GM18526 (cell line): ENCODE data around the gene TBC1D7.

Experiments
- POLR2A ChIP-seq: IDR thresholded peaks from 3 replicates; pipeline ENCODE4 v1.6.1; 2011; ENCODE audit not compliant: insufficient read length; ENCODE audit errors: extremely low read depth

Gene TBC1D7

DNA sequence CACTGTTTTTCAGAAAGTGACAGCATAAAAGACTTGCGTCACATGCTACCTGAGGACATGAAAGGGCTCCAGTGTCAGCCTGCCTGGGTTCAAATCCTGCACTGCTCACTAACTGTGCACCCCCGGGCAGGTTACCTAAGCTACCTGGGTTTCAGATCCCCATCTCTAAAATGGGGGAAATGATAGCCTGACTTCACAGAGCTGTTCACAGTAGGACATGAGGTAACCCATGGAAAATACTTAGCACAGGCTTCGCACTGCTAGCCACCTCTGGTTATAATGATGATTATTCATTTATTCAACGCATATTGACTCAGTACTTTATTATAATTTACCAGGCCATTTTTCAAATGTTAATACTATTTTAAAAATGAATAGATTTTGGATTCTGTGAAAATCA is 23.0 kb downstream of the TBC1D7 start:
- no peak for TF ChIP-seq POLR2A

DNA sequence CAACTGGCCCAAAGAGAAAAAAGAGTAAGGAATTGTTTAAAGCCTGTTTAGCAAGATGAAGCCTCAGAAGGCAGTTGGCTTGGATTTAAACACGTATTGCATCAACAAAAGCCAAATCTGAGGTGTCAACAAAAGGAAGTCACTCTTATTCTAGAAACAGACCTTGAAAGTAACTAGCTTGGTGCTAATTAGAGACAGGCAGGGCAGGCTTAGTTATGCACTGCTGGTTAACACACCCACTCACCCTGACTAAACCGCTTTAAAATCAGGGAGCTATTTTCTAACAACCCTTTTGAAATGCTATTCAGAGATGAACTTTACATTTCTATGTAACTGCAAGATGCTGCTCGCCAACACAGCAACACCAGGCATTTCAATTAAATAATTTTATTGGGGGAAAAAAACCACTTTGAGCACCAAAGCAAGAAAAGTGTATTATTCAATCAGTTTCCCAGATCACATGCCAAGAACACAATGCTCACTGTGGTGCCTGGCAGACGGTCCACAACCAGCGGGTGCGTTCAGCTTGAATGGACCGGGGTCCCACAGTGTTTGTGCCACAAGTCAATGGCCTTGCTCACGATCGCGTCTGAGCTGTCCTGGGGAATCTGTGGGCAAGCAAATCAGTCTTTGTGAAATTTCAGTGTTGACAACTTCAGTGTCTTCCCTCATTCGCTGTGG is 23.6 kb downstream of the TBC1D7 start:
- TF ChIP-seq POLR2A, result no peak

DNA sequence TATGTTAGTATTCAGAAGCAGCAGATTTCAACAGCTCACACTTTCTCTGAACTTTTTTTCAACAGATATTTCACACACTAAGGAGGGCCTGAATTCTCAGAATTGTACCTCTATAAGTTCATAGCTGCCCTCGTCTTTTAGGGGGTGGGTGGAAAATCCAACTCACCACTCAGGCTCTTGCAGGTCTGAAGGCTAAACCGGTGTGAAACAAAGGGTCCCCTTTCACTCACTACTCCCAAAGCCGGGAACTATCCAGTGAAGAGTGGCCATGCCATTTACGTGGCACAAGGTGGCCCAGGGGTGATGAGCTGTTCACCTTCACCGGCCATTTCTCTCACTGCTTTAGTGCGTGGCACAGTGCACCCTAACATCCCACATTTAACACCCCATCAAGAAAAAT is 24.2 kb downstream of the TBC1D7 start:
- TF ChIP-seq POLR2A, result no peak

DNA sequence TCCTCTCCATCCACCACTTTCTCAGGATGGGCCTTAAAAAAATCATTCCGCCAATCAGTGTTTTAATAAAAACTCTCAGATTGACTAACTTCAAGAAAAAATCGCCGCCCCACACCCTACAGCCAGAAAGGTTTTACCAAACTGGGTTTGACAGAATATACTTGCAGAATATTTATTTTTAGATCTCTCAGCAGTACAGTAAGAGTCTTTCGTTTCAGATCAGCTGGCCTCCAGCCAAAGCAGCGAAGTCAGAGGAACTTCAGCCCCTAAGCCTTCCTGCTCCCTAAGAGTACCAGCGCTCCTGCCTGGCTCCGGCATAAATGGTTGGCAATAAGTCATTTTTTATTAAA is 24.7 kb downstream of the TBC1D7 start:
- no peak for TF ChIP-seq POLR2A

DNA sequence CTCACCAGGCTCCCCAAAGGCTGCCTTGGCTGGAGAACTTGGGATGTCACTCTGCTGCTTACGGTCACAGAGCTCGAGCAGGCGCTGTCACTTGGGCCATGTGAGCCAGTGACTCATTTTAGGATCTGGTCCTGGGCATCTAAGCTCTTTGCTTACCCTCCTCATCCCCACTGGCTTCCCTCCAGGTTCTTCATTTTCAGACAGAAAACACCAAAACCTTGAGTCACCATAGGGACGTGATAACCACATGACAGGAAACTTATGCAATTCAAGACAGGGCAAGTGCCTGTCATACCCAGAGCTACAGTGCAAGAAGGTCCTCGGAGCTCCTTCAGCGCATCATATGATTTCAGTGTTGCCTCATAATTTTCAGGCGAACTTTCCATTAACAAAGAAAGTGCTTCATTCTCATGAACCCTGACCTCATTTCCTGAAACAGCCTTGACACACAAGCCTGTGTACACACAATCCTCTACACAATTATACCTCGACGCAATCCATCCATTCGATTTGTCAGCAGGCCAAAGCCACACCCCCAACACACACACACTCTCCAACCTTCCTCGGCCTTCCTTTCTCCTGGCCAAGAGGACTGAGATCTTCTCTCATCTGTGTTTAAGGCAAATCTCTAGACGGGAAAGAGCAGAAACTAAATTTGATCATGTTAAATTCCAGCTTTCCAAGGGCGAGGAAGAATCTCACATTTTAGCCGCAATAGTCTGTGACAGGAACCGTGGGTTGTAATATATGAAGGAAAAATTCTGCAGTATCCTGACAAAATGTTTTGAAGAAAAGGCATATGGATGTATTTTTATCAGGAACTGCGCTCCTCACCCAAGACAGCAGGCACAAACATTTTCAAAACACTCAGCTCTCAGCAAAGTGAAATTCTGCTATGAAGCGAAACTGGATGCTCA is 25.3 kb downstream of the TBC1D7 start:
- no peak for TF ChIP-seq POLR2A

DNA sequence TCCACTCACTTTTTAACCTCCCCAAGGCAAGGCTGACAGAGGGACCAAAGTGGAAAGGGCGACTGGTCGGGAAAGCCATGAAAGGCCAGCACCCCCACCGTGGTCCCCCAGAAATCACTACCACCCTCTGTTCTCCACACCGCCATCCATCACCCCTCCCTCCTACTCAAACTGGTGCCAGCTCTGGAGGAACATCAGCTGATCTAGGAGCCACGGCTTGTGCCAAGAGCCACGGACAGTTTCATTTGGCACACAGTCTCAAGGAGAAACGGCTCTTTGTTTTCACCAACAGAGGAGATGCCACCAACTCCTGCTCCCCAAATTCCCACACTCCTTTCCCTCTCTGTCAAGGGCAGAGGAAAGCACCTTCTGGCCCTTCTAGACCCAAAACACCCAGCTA is 26.0 kb downstream of the TBC1D7 start:
- TF ChIP-seq POLR2A, result no peak

DNA sequence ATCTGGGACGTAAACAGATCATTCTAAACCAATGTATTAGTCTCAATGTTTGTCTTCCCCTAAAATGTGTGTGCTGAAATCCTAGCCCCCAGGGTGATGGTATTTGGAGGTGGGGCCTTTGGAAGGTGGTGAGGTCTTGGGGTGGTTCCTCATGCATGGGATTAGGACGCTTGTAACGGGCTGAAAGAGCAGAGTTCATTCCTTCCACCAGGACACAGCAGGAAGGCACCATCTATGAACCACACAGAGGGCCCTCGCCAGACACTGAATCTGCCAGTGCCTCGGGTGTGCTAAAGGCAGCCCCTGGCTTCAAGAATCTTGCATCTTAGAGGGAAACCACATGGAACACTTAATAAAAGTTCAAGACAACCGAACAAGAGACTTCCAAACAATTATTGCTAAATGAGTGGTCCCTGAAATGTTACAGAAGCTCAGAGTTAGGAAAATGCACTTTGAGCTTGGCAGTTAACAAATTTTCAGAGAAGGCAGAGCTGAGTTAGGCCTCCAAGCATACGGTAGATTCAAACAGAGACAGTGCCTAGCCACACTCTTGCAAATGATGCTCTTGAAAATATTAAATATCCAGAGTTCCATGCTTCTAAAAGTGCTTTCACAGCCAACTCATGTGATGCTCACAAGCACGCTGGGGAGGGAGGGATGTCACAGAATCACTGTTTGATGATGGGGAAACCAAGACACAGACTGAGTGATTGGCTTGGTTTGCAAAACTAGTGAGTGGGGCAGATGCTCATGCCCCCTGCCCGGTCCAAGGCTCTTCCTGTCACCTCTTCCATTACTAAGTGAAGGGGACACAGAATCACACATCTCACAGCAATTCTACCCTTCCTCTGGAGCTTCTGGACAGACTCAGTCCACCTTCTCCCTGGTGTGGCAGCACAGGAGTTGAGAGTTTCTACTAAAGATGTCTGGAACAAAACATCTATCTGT is 27.4 kb downstream of the TBC1D7 start:
- no peak for TF ChIP-seq POLR2A

DNA sequence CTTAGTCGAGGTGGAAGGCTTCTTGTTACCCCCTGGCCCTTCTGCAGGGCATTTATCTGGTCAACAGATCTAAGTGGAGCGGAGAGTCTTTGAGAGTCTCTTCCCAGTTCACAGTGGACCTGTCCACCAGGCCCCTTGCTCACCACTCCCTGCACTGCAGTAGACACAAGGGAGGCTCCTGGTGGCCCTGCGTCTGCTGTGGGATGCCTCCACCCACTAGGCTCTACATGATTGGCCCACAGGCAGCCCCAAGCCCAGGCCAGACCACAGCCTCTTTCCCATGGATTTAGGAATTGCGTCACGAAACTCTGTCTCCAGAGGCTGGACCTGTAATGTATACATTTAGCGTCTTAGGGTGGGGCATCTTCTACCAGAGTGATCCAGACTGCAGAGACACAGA is 28.4 kb downstream of the TBC1D7 start:
- no peak for TF ChIP-seq POLR2A

DNA sequence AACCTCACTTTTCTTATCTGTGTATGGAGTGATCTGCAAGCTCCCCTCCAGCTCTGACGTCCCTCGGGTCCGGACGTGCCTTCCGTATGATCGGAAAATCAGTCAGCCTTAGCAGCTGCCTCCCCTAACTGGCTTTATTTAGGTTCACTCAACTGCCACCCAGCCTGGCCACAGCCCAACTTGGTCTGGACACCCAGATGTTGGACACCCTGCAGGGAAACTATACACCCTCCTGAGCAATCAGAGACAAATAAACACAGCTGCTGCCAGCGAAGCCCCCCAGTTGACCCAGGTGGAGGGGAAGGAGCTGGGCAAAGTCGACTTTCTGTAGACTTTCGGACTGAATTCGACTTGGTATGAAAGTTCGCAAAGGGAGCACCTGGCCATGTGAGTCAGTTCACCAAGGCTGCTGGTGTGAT is 28.9 kb downstream of the TBC1D7 start:
- no peak for TF ChIP-seq POLR2A

DNA sequence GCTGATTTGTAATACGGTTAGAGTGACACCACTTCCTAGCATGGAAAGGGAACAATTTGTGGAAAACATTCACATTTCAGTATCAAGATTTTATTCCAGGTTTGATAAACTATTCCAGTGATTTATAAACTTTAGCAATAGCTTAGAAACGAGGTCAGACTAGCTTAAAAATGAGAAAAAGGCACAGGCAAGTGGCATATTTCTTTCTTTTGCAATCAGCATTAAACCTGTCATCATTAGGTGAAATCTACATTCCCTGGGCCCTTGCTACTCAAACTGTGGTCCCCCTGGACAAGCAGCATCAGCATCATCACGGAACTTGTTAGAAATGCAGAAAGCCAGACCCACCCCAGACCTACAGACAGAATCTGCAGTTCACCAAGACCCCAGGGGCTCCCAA is 29.9 kb downstream of the TBC1D7 start:
- no peak for TF ChIP-seq POLR2A

DNA sequence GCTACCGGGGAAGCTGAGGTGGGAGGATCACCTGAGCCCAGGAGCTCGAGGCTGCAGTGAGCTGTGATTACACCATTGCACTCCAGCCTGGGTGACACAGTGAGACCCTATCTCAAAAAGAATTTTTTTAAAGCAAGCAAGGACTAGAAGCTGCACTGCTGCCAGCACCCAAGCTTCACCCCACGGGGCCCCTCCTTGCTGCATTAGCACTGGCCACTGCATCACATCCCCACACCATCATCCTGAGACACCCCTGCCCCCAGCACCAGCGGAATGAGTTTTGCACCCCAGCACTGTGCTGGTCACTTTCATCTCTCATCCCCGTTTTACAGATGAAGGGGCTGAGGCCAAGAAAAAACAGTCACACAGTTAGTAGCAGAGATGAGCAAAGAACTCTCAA is 30.9 kb downstream of the TBC1D7 start:
- TF ChIP-seq POLR2A, result no peak

DNA sequence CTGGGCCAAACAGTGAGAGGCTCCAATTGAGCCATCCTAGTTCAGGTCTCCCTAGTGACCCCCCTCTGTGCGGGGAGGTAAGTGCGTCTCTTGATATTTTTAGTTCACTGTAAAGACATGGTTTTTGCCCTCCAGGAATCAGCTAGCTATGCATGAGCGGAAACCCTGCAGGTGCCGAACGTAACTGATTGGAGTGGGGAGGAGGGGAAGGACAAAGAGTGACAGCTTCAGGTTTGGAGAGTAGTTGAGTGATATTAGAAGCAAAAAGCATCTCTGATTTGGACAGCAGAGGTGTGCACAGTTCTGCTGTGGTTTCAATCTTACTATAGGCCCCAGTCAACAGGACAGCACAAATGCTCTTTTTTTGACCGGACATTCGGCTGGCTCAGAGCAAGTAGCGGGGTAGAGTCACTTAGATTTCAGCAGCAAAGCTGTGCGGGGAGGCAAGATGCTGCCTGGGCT is 31.8 kb downstream of the TBC1D7 start:
- no peak for TF ChIP-seq POLR2A

DNA sequence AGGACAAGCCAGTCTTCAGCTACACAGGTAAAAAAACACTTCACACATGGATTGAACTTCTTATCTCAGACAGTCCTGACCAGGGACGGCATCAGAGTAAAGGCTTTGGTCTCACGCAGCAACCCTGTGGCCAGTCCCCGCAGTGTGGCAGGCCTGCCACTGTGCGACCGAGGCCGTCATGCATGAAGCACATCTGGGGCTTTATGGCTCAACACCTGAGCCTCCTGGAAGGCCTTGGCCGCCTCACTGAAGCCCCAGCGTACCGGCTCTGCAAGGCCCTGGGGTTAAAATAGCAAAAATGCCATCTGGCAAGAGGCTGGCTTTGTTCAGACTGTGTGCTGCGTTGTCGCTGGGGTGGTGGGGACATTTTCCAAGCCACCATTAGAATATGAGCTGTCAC is 32.8 kb downstream of the TBC1D7 start:
- TF ChIP-seq POLR2A, result no peak

DNA sequence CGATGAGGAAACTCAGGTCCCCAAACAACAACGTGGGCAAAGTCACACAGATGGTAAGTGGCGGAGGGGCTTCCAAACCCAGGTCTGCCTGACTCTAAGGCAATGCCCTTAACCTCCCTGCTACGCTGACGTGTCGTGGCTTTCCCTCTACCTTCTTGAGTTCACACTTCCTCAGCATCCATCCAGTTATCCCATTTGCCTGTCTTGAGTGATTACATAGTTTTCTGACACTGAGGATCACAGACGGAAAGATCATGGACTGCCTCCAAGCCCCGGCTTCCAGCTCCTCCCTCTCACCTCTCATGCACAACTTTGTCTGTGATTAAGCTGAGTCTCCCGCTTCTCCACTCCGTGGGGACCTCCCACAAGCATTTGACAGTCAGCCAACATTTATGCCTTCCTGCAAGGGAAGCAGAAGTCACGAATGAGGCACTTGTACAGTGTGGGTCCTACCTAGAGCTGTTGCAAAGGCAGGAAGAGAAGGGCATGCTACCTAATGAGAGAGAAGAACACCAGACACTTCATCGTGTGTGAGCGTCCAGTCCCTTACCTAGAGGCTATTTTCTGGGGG is 33.8 kb downstream of the TBC1D7 start:
- no peak for TF ChIP-seq POLR2A

DNA sequence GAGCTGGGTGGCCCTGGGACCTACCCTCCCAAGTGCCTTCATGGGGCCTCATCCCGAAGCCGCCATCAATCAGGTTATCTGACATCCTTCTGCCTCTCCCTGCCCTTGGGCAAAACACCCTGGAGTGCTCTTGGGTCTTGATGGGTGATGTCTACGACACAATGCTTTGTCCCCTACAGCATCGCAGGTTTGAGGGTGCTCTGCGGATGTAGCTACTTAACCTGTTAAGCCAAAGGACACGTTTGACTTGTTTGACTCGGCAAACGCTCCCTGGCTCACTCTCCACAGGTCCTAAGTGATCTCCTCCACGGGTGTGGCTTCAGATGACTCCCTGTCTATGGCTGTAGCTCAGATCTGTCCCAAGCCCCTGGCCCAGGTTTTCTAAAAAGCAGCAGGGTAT is 35.6 kb downstream of the TBC1D7 start:
- TF ChIP-seq POLR2A, result no peak
